Fibroblast of villous mesenchyme (primary cell): ENCODE data around the gene EVA1C. TPM values are rescaled to one million over a fixed set of nuclear protein-coding genes. Genes with fewer than 3 reads are reported as not detected.

Experiments used
- DNase-seq: peaks from one replicate; pipeline ENCODE4 v3.0.0-alpha.2; 2010; ENCODE audit warnings: low read depth
- H3K4me3 ChIP-seq: 2 replicates; pipeline ENCODE4 v1.5.1; 2011; ENCODE audit warnings: low read depth, mild to moderate bottlenecking, low read length
- CTCF ChIP-seq: IDR thresholded peaks from 2 replicates; pipeline ENCODE4 v1.5.1; 2012; ENCODE audit warnings: low read depth, mild to moderate bottlenecking, low read length; ENCODE audit not compliant: insufficient read depth
- total RNA-seq: library from RNA; depleted of rRNA; stranded (reverse); fragments of >200 nt; gene quantifications from 2 replicates; pipeline ENCODE4 v1.2.3, GENCODE V29; 2012

EVA1C gene
- total RNA-seq, 1 donor: 10.8 TPM

- peak overlapping the region; percentile 1 for H3K4me3 ChIP-seq
These were observed 3.2 kb downstream of the EVA1C start for GRCh38 chr21:32415451-32416398.

DNA sequence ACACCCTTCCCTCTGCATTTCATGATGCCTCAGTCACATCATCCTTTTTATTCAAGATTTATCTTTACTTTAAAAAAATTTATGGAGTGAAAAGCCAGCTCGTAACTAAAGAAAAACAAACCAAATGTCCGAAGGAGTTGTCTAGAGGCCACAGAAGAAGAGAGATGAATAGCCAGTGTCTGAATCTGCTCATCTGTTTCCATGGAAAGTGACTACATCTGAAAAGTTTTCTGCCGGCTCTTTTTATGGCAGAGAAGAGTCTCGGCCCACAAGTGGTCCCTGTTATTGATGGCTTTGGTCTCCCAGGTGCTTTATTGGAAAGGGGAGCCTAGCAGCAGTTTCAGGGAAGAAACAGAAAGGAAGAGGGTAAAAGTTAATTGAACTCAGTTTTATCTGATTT, 5.6 kb downstream of the EVA1C start:
- DNase-seq: no peak
- TF ChIP-seq CTCF: no peak
- no peak overlapping the region for H3K4me3 ChIP-seq

More at GRCh38 chr21:32415451-32416398, 3.2 kb downstream of the EVA1C start:
- TF ChIP-seq CTCF: no peak
- DNase-seq: no peak

GRCh38 chr21:32422064-32422463, 9.6 kb downstream of the EVA1C start:
- no peak for DNase-seq
- H3K4me3 ChIP-seq: no peak overlapping the region
- TF ChIP-seq CTCF: no peak

DNA sequence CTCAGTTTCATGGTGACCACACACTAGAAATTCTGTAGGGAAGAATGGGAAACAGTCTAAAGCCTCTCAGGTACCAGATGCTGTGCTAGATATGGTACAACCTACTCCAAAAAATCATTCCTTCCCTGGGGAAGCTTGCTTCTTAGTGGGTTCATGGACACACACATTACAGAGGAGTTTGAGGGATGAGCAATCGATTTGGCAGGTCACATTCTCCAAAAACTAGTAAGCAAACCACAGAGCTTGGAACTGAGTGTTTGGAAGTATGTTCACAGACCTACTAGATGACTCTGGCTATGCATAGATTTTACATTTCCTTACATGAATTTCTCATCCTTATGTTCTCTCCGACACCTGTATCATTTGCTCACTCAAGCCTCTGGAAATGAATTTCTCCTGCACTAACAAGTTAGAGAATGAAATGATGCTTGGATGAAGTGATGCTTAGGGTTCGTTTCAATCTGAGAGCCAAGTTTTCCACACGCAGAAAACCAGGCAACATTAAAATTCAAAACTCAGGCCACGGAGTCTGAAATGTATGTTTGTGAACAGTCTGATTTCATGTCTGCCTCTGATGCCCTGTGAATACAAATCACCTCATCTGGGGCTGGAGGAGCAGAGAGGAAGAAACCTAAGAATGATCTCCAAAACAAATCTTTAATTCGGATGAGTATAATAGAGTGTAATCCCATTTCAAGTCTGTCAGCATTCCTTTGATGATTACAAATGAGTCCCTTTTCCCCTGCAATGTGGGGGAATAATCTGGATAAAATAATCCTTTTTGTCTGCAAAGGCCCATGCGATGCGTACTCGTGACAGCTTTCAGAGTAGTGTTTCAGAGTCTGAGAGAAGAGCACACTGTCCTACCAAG, 11.0 kb downstream of the EVA1C start:
- H3K4me3 ChIP-seq: no peak overlapping the region
- peak; percentile 77 for DNase-seq
- TF ChIP-seq CTCF: no peak

- TF ChIP-seq CTCF: no peak
- H3K4me3 ChIP-seq: no peak overlapping the region
- DNase-seq: no peak
These were observed 11.7 kb downstream of the EVA1C start for GRCh38 chr21:32424191-32424535.

- TF ChIP-seq CTCF: no peak
- DNase-seq: no peak
These were observed 12.2 kb downstream of the EVA1C start for GRCh38 chr21:32424674-32425073.

More at GRCh38 chr21:32424674-32425073, 12.2 kb downstream of the EVA1C start:
- no peak overlapping the region for H3K4me3 ChIP-seq
